HepG2 (cell line): ENCODE results near the gene UMOD. TPM values are rescaled to one million over a fixed set of nuclear protein-coding genes. Genes with fewer than 3 reads are reported as not detected.

ENCODE experiments used
- ARHGAP35 ChIP-seq: sonication (generic); formaldehyde crosslinking; IDR thresholded peaks from 2 replicates; pipeline ENCODE4 v1.9.0; 2022; ENCODE audit warnings: mild to moderate bottlenecking, inconsistent platforms, moderate library complexity, missing genetic modification reagents, borderline replicate concordance
- MED1 ChIP-seq: sonication (generic); formaldehyde crosslinking; IDR thresholded peaks from 2 replicates; pipeline ENCODE4 v1.4.0; 2020; ENCODE audit warnings: missing genetic modification reagents
- MED8 ChIP-seq: sonication (generic); formaldehyde crosslinking; IDR thresholded peaks from 2 replicates; pipeline ENCODE4 v1.8.1; 2023; ENCODE audit warnings: mild to moderate bottlenecking, missing genetic modification reagents; ENCODE audit not compliant: insufficient replicate concordance
- NCOA2 ChIP-seq: sonication (generic); formaldehyde crosslinking; IDR thresholded peaks from 2 replicates; pipeline ENCODE4 v1.8.0; 2022; ENCODE audit warnings: inconsistent platforms
- STAT6 ChIP-seq: sonication (generic); formaldehyde crosslinking; IDR thresholded peaks from 2 replicates; pipeline ENCODE4 v1.4.0; 2020; ENCODE audit warnings: missing genetic modification reagents, mild to moderate bottlenecking, borderline replicate concordance
- ZNF296 ChIP-seq: sonication (generic); formaldehyde crosslinking; conservative IDR thresholded peaks from 2 replicates; pipeline ENCODE4 v1.5.0; 2020; ENCODE audit warnings: mild to moderate bottlenecking, missing genetic modification reagents
- ZNF792 ChIP-seq: IDR thresholded peaks from 2 replicates; pipeline ENCODE4 v1.6.1; 2016
- polyA plus RNA-seq, 8 experiments: library from polyadenylated mRNA; depleted of rRNA in 3 of 8; stranded (reverse) in 7 of 8; unstranded in 1 of 8; fragments of >200 nt; fragmentation: Illumina TruSeq in 4 of 8; extraction: Trizol in 4 of 8; gene quantifications; 2 replicates each; pipeline versions ENCODE4 v1.2.1 to v1.2.3, GENCODE V29; 2011 to 2016; ENCODE audit warnings: low read depth in 4 of 8, missing spikeins in 1 of 8, mixed read lengths in 1 of 8; ENCODE audit not compliant: insufficient read depth in 1 of 8
- total RNA-seq, 5 experiments: library from RNA; depleted of rRNA; stranded (reverse); fragments of >200 nt; fragmentation: Illumina TruSeq; extraction: Trizol; gene quantifications; 2 replicates each; pipeline ENCODE4 v1.2.3, GENCODE V29; 2016; ENCODE audit warnings: low read depth in 1 of 5
- TF ChIP-seq, protein P1 (sequence below): sonication (generic); formaldehyde crosslinking; IDR thresholded peaks from 2 replicates; pipeline ENCODE4 v1.8.1; 2022; ENCODE audit warnings: low read depth, mild to moderate bottlenecking, missing genetic modification reagents
- TF ChIP-seq, protein P2 (sequence below): sonication (generic); formaldehyde crosslinking; IDR thresholded peaks from 2 replicates; pipeline ENCODE4 v1.8.0; 2022; ENCODE audit warnings: missing genetic modification reagents, mild to moderate bottlenecking, moderate library complexity, borderline replicate concordance
- TF ChIP-seq, protein P3 (sequence below): sonication (generic); formaldehyde crosslinking; IDR thresholded peaks from 2 replicates; pipeline ENCODE4 v1.5.0; 2020; ENCODE audit warnings: mild to moderate bottlenecking, missing genetic modification reagents, borderline replicate concordance

Gene UMOD
- total and polyA plus RNA-seq, 2 of the 13 experiments (the other 11 are each of a cell fraction or from before 2014, with no cell fraction given) = not detected

DNA sequence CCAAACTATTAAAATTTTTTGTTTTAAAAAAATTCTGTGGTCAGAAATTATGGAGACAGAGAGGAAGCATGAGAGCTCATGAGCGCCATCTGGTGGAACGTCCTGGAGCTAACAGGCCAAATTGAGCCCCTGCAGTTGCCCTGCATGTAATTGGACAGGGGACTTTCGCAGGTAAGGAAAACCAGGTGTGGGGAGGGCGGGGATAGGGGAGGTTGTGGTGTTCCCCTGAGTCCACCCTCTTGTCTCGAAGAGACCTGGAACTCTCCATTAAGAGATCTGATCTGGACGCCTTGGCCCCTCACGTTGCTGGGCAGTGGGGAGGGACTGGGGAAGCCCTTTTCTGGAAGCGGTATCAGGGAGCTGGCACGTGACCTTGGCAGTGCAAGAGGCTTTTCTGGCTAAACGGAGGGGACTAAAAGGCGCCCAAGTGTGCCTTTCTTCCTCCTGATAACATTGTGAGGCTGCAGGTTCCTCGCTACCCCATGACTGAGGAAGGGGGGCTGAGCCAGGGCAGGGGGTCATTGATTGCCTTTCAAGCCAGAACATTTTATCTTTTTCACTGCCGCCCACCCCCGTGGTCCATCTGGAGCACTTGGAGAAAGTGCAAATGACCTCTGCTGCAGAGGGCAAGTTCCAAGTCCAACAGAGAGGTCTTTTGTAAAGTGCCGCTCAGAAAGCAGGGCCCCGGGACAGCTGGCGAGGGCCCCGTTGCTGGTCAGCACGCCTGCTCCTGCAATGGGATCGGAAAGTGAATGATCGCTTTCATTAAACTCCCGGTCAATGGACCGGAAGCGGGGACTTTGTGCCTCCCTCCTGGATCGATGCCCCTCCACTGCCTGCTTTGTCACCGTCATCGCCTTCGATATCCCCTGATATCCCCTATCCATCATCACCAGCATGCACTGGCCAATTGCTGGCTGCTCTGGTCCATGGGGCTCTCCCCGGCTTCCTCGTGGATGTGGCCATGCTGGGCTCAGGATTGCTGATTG, 33.6 kb upstream of the UMOD start (continued):
- TF ChIP-seq STAT6 (CRISPR knock-in tag) (peak; percentile 96; the same call in 1 of the 2 replicates), ZNF792 (no peak), ARHGAP35 (peak; percentile 19; the same call in 1 of the 2 replicates), ZNF296 (CRISPR knock-in tag) (peak; percentile 10; the same call in 1 of the 2 replicates), MED8 (CRISPR knock-in tag) (peak; percentile 70), NCOA2 (CRISPR knock-in tag) (peak; percentile 68; the same call in 1 of the 2 replicates), MED1 (peak; percentile 50)
- TF ChIP-seq, protein P1, sequence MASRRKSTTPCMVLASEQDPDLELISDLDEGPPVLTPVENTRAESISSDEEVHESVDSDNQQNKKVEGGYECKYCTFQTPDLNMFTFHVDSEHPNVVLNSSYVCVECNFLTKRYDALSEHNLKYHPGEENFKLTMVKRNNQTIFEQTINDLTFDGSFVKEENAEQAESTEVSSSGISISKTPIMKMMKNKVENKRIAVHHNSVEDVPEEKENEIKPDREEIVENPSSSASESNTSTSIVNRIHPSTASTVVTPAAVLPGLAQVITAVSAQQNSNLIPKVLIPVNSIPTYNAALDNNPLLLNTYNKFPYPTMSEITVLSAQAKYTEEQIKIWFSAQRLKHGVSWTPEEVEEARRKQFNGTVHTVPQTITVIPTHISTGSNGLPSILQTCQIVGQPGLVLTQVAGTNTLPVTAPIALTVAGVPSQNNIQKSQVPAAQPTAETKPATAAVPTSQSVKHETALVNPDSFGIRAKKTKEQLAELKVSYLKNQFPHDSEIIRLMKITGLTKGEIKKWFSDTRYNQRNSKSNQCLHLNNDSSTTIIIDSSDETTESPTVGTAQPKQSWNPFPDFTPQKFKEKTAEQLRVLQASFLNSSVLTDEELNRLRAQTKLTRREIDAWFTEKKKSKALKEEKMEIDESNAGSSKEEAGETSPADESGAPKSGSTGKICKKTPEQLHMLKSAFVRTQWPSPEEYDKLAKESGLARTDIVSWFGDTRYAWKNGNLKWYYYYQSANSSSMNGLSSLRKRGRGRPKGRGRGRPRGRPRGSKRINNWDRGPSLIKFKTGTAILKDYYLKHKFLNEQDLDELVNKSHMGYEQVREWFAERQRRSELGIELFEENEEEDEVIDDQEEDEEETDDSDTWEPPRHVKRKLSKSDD (CRISPR knock-in tag) = 0 out of 2 replicates have a peak, but pooled peaks have one; percentile 46
- TF ChIP-seq, protein P2, sequence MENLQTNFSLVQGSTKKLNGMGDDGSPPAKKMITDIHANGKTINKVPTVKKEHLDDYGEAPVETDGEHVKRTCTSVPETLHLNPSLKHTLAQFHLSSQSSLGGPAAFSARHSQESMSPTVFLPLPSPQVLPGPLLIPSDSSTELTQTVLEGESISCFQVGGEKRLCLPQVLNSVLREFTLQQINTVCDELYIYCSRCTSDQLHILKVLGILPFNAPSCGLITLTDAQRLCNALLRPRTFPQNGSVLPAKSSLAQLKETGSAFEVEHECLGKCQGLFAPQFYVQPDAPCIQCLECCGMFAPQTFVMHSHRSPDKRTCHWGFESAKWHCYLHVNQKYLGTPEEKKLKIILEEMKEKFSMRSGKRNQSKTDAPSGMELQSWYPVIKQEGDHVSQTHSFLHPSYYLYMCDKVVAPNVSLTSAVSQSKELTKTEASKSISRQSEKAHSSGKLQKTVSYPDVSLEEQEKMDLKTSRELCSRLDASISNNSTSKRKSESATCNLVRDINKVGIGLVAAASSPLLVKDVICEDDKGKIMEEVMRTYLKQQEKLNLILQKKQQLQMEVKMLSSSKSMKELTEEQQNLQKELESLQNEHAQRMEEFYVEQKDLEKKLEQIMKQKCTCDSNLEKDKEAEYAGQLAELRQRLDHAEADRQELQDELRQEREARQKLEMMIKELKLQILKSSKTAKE = no peak
- TF ChIP-seq, protein P3, sequence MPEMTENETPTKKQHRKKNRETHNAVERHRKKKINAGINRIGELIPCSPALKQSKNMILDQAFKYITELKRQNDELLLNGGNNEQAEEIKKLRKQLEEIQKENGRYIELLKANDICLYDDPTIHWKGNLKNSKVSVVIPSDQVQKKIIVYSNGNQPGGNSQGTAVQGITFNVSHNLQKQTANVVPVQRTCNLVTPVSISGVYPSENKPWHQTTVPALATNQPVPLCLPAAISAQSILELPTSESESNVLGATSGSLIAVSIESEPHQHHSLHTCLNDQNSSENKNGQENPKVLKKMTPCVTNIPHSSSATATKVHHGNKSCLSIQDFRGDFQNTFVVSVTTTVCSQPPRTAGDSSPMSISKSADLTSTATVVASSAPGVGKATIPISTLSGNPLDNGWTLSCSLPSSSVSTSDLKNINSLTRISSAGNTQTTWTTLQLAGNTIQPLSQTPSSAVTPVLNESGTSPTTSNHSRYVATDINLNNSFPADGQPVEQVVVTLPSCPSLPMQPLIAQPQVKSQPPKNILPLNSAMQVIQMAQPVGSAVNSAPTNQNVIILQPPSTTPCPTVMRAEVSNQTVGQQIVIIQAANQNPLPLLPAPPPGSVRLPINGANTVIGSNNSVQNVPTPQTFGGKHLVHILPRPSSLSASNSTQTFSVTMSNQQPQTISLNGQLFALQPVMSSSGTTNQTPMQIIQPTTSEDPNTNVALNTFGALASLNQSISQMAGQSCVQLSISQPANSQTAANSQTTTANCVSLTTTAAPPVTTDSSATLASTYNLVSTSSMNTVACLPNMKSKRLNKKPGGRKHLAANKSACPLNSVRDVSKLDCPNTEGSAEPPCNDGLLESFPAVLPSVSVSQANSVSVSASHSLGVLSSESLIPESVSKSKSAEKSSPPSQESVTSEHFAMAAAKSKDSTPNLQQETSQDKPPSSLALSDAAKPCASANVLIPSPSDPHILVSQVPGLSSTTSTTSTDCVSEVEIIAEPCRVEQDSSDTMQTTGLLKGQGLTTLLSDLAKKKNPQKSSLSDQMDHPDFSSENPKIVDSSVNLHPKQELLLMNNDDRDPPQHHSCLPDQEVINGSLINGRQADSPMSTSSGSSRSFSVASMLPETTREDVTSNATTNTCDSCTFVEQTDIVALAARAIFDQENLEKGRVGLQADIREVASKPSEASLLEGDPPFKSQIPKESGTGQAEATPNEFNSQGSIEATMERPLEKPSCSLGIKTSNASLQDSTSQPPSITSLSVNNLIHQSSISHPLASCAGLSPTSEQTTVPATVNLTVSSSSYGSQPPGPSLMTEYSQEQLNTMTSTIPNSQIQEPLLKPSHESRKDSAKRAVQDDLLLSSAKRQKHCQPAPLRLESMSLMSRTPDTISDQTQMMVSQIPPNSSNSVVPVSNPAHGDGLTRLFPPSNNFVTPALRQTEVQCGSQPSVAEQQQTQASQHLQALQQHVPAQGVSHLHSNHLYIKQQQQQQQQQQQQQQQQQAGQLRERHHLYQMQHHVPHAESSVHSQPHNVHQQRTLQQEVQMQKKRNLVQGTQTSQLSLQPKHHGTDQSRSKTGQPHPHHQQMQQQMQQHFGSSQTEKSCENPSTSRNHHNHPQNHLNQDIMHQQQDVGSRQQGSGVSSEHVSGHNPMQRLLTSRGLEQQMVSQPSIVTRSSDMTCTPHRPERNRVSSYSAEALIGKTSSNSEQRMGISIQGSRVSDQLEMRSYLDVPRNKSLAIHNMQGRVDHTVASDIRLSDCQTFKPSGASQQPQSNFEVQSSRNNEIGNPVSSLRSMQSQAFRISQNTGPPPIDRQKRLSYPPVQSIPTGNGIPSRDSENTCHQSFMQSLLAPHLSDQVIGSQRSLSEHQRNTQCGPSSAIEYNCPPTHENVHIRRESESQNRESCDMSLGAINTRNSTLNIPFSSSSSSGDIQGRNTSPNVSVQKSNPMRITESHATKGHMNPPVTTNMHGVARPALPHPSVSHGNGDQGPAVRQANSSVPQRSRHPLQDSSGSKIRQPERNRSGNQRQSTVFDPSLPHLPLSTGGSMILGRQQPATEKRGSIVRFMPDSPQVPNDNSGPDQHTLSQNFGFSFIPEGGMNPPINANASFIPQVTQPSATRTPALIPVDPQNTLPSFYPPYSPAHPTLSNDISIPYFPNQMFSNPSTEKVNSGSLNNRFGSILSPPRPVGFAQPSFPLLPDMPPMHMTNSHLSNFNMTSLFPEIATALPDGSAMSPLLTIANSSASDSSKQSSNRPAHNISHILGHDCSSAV = no peak
